ENCODE data around the gene BZW1. TPM values are rescaled to one million over a fixed set of nuclear protein-coding genes. Genes with fewer than 3 reads are reported as not detected.

BZW1 gene
- total RNA-seq, 1 experiment from 2014 or later = 322 TPM

DNA sequence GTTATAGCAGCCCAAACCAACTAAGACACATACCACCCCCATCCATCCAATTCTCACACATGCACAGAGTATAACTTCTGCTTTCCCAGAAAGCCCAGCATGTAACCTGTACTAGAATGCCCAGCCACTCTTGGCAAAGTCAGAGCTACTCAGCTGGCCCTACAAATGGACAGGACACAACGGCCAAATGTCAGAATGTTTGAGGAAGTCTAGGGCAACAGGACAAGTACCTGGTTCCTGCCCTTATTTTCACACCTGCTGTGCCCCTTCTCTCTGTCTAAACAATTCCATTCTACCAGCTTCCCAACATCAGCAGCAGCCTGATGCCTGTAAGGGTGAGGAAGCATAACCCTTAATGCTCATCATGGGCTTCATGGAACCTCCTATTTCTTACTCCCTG is 15.1 kb upstream of the BZW1 start:
- no peak for DNase-seq
- BruUV-seq (replicated peaks) = no TSS peak
- no peaks in the 10 kb centered on the region for H3K36me3 Mint-ChIP-seq (ENCODE audit: insufficient read depth, unreplicated experiment)
- H3K27me3 Mint-ChIP-seq (ENCODE audit: insufficient read depth, unreplicated experiment) = no peaks in the 10 kb centered on the region
- H3K9me3 Mint-ChIP-seq (ENCODE audit: unreplicated experiment) = peaks cover 2% of the 10 kb centered on the region
- POLR2A ChIA-PET = no interaction called here
- peaks cover 21% of the 10 kb centered on the region for H3K4me1 Mint-ChIP-seq (ENCODE audit: low read depth, unreplicated experiment)
- Histone ChIP-seq H3K4me1 (0 out of 2 replicates have a peak, but pooled peaks cover 6% of the 10 kb centered on the region), H3K36me3 (ENCODE audit: control insufficient read depth, insufficient read depth, low read length) (no peaks in the 10 kb centered on the region), H3K9me3 (no peaks in the 10 kb centered on the region), H3K27me3 (replicated peaks; ENCODE audit: control insufficient read depth, insufficient read depth, low read length) (no peaks in the 10 kb centered on the region), H3K4me3 (ENCODE audit: low read depth, low read length) (no peak overlapping the region)
- no peak overlapping the region for H3K27ac Mint-ChIP-seq (ENCODE audit: unreplicated experiment)
- H3K4me3 Mint-ChIP-seq (ENCODE audit: unreplicated experiment) = no peak overlapping the region
- intact Hi-C loops (cut with micrococcal nuclease; ENCODE audit: unreplicated experiment) = no loop called here
- TF ChIP-seq, protein P1, sequence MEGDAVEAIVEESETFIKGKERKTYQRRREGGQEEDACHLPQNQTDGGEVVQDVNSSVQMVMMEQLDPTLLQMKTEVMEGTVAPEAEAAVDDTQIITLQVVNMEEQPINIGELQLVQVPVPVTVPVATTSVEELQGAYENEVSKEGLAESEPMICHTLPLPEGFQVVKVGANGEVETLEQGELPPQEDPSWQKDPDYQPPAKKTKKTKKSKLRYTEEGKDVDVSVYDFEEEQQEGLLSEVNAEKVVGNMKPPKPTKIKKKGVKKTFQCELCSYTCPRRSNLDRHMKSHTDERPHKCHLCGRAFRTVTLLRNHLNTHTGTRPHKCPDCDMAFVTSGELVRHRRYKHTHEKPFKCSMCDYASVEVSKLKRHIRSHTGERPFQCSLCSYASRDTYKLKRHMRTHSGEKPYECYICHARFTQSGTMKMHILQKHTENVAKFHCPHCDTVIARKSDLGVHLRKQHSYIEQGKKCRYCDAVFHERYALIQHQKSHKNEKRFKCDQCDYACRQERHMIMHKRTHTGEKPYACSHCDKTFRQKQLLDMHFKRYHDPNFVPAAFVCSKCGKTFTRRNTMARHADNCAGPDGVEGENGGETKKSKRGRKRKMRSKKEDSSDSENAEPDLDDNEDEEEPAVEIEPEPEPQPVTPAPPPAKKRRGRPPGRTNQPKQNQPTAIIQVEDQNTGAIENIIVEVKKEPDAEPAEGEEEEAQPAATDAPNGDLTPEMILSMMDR (IDR thresholded peaks at IDR 0.05; ENCODE audit: insufficient read depth in 1 of 2, low read depth in 1 of 2, low read length in 1 of 2, severe bottlenecking in 1 of 2, unreplicated experiment in 1 of 2) = no peak
- CTCF ChIA-PET = no interaction called here

- CTCF ChIA-PET = no interaction called here
These were observed 14.4 kb upstream of the BZW1 start for GRCh38 chr2:200797242-200797770.

DNA sequence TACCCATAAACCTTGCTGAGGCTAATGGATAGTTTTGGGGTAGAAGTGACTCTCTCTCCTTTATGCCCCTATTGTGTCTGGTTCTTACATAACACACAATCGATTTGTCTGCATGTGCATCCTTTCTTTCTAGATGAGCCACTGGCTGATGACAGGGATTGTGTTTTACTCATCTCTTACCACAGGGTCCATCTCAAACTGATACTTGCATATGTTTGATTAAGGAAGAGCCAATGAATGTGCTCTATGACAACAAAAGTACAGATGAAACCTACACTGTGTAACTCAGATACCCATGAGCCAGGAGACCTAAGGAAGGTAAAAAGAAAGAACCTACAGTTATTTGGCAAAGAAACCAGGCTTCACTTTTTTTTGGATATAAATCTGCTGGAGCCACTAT is 13.2 kb upstream of the BZW1 start:
- POLR2A ChIA-PET = no interaction called here
- H3K9me3 Mint-ChIP-seq (ENCODE audit: unreplicated experiment) = peaks cover 8% of the 10 kb centered on the region

More at GRCh38 chr2:200797242-200797770, 14.4 kb upstream of the BZW1 start:
- H3K27me3 Mint-ChIP-seq (ENCODE audit: insufficient read depth, unreplicated experiment) = no peaks in the 10 kb centered on the region
- Histone ChIP-seq H3K9me3 (no peaks in the 10 kb centered on the region), H3K27me3 (replicated peaks; ENCODE audit: control insufficient read depth, insufficient read depth, low read length) (no peaks in the 10 kb centered on the region), H3K4me1 (0 out of 2 replicates have a peak, but pooled peaks cover 6% of the 10 kb centered on the region), H3K36me3 (ENCODE audit: control insufficient read depth, insufficient read depth, low read length) (no peaks in the 10 kb centered on the region), H3K4me3 (ENCODE audit: low read depth, low read length) (no peak overlapping the region)
- H3K9me3 Mint-ChIP-seq (ENCODE audit: unreplicated experiment) = peaks cover 8% of the 10 kb centered on the region
- DNase-seq = no peak
- H3K36me3 Mint-ChIP-seq (ENCODE audit: insufficient read depth, unreplicated experiment) = no peaks in the 10 kb centered on the region
- intact Hi-C loops (cut with micrococcal nuclease; ENCODE audit: unreplicated experiment) = no loop called here
- H3K27ac Mint-ChIP-seq (ENCODE audit: unreplicated experiment) = no peak overlapping the region
- POLR2A ChIA-PET = interaction anchor here (0.5 kb wide), 1 partner anchor 52 kb away, joined by 3 read pairs; no protein-coding TSS in a partner anchor
- H3K4me3 Mint-ChIP-seq (ENCODE audit: unreplicated experiment) = no peak overlapping the region
- BruUV-seq (replicated peaks) = no TSS peak
- peaks cover 15% of the 10 kb centered on the region for H3K4me1 Mint-ChIP-seq (ENCODE audit: low read depth, unreplicated experiment)
- TF ChIP-seq, protein P1 (IDR thresholded peaks at IDR 0.05; ENCODE audit: insufficient read depth in 1 of 2, low read depth in 1 of 2, low read length in 1 of 2, severe bottlenecking in 1 of 2, unreplicated experiment in 1 of 2) = no peak

More for the DNA sequence above, 13.2 kb upstream of the BZW1 start:
- CTCF ChIA-PET = no interaction called here
- no peaks in the 10 kb centered on the region for H3K27me3 ChIP-seq (replicated peaks; ENCODE audit: control insufficient read depth, insufficient read depth, low read length)
- H3K4me1 Mint-ChIP-seq (ENCODE audit: low read depth, unreplicated experiment) = peaks cover 22% of the 10 kb centered on the region
- no peaks in the 10 kb centered on the region for H3K36me3 ChIP-seq (ENCODE audit: control insufficient read depth, insufficient read depth, low read length)
- no peak overlapping the region for H3K4me3 ChIP-seq (ENCODE audit: low read depth, low read length)
- H3K27me3 Mint-ChIP-seq (ENCODE audit: insufficient read depth, unreplicated experiment) = no peaks in the 10 kb centered on the region
- no peaks in the 10 kb centered on the region for H3K36me3 Mint-ChIP-seq (ENCODE audit: insufficient read depth, unreplicated experiment)
- H3K9me3 ChIP-seq = no peaks in the 10 kb centered on the region
- BruUV-seq (replicated peaks) = no TSS peak
- no peak overlapping the region for H3K27ac Mint-ChIP-seq (ENCODE audit: unreplicated experiment)
- TF ChIP-seq, protein P1 (IDR thresholded peaks at IDR 0.05; ENCODE audit: insufficient read depth in 1 of 2, low read depth in 1 of 2, low read length in 1 of 2, severe bottlenecking in 1 of 2, unreplicated experiment in 1 of 2) = no peak
- intact Hi-C loops (cut with micrococcal nuclease; ENCODE audit: unreplicated experiment) = no loop called here
- no peak for DNase-seq
- 0 out of 2 replicates have a peak, but pooled peaks cover 6% of the 10 kb centered on the region for H3K4me1 ChIP-seq
- no peak overlapping the region for H3K4me3 Mint-ChIP-seq (ENCODE audit: unreplicated experiment)
